ENCODE measurements around the gene HMGA1. TPM values are rescaled to one million over a fixed set of nuclear protein-coding genes. Genes with fewer than 3 reads are reported as not detected.

Gene HMGA1
- total and polyA plus RNA-seq, 7 donors, result 6.9 to 311 (median 12.1) TPM

- no peak for DNase-seq
- Histone ChIP-seq H3K36me3 (no peaks in the 10 kb centered on the region), H3K4me1 (peaks cover 0 to 16% (median 12%) of the 10 kb centered on the region in 4 donors), H3K4me3 (no peak overlapping the region), H3K27ac (no peak overlapping the region), H3K9me3 (no peaks in the 10 kb centered on the region), H3K27me3 (no peaks in the 10 kb centered on the region)
- WGBS, 2 donors, result 96% methylated on average over 17 of the region's 17 CpGs
- intact Hi-C loops (cut with DNase I), result no loop called here
- no peak for TF ChIP-seq EP300 (IDR thresholded peaks at IDR 0.05)
- TF ChIP-seq POLR2A (IDR thresholded peaks at IDR 0.05), result no peak
- no peak for TF ChIP-seq CTCF (IDR thresholded peaks at IDR 0.05)
- TF ChIP-seq POLR2AphosphoS5 (IDR thresholded peaks at IDR 0.05), result no peak
Observed at GRCh38 chr6:34231566-34232336, 4.9 kb upstream of the HMGA1 start.

- Histone ChIP-seq H3K4me3 (no peak overlapping the region), H3K36me3 (no peaks in the 10 kb centered on the region), H3K4me1 (peaks cover 0 to 20% (median 13%) of the 10 kb centered on the region in 4 donors), H3K9me3 (no peaks in the 10 kb centered on the region), H3K27ac (no peak overlapping the region), H3K27me3 (no peaks in the 10 kb centered on the region)
- DNase-seq, result no peak
- TF ChIP-seq POLR2A (IDR thresholded peaks at IDR 0.05) (no peak), EP300 (IDR thresholded peaks at IDR 0.05) (no peak), CTCF (IDR thresholded peaks at IDR 0.05) (no peak), POLR2AphosphoS5 (IDR thresholded peaks at IDR 0.05) (no peak)
- WGBS, 2 donors, result 86 to 88% methylated on average over 5 of the region's 5 CpGs
- intact Hi-C loops (cut with DNase I), result no loop called here
Observed at GRCh38 chr6:34232901-34233300, 3.8 kb upstream of the HMGA1 start.

- no peaks in the 10 kb centered on the region for H3K36me3 ChIP-seq
- intact Hi-C loops (cut with DNase I), result no loop called here
- WGBS, 2 donors, result 91 to 94% methylated on average over 7 of the region's 7 CpGs
- peak; percentile 61 for DNase-seq
- H3K4me3 ChIP-seq, result no peak overlapping the region
- H3K4me1 ChIP-seq, result peaks cover 0 to 27% (median 18%) of the 10 kb centered on the region in 4 donors
- TF ChIP-seq POLR2A (IDR thresholded peaks at IDR 0.05), result no peak
- TF ChIP-seq POLR2AphosphoS5 (IDR thresholded peaks at IDR 0.05), result no peak
- TF ChIP-seq CTCF (IDR thresholded peaks at IDR 0.05), result no peak
- no peak for TF ChIP-seq EP300 (IDR thresholded peaks at IDR 0.05)
- H3K9me3 ChIP-seq, result no peaks in the 10 kb centered on the region
- peak overlapping the region; percentile 8 to 95 (median 90) for H3K27ac ChIP-seq
- H3K27me3 ChIP-seq, result no peaks in the 10 kb centered on the region
Observed at GRCh38 chr6:34233867-34234266, 2.8 kb upstream of the HMGA1 start.

- H3K4me1 ChIP-seq, result peaks cover 0 to 27% (median 18%) of the 10 kb centered on the region in 4 donors
- intact Hi-C loops (cut with DNase I), result no loop called here
- H3K4me3 ChIP-seq, result no peak overlapping the region
- 77 to 79% methylated on average over 53 of the region's 53 CpGs for WGBS, 2 donors
- H3K9me3 ChIP-seq, result no peaks in the 10 kb centered on the region
- H3K36me3 ChIP-seq, result no peaks in the 10 kb centered on the region
- DNase-seq, result peak; percentile 67
- peak overlapping the region; percentile 88 to 95 (median 93) for H3K27ac ChIP-seq
- H3K27me3 ChIP-seq, result no peaks in the 10 kb centered on the region
- no peak for TF ChIP-seq POLR2AphosphoS5 (IDR thresholded peaks at IDR 0.05)
- no peak for TF ChIP-seq POLR2A (IDR thresholded peaks at IDR 0.05)
- TF ChIP-seq CTCF (IDR thresholded peaks at IDR 0.05), result no peak
- TF ChIP-seq EP300 (IDR thresholded peaks at IDR 0.05), result no peak
Observed at GRCh38 chr6:34234667-34235306, 1.9 kb upstream of the HMGA1 start.

All from sigmoid colon (tissue), 7 donors.